GM21447 (cell line): ENCODE measurements around the gene DNAH8.
"Not testable (repeated sequence)": the region's sequence is repeated elsewhere in the genome, so short reads cannot be mapped to it uniquely, and the experiment has no call there.

Experiments
- ATAC-seq: cut with Tn5 transposase; IDR thresholded peaks from one replicate; pipeline ENCODE4 v1.9.1; 2021; ENCODE audit not compliant: unreplicated experiment

Gene DNAH8

GRCh38 chr6:38833320-38833719 lies 118.2 kb downstream of the DNAH8 start:
- ATAC-seq = no peak

- no peak for ATAC-seq
Measured at GRCh38 chr6:38836585-38836984, 121.5 kb downstream of the DNAH8 start.

GRCh38 chr6:38837101-38837500 lies 122.0 kb downstream of the DNAH8 start:
- no peak for ATAC-seq

GRCh38 chr6:38843798-38844197 lies 128.7 kb downstream of the DNAH8 start:
- no peak for ATAC-seq

- no peak for ATAC-seq
Measured at GRCh38 chr6:38845931-38846330, 130.8 kb downstream of the DNAH8 start.

- no peak for ATAC-seq
Measured at GRCh38 chr6:38846361-38846760, 131.2 kb downstream of the DNAH8 start.

GRCh38 chr6:38846844-38847243 lies 131.7 kb downstream of the DNAH8 start:
- no peak for ATAC-seq

- ATAC-seq = no peak
Measured at GRCh38 chr6:38847497-38847896, 132.4 kb downstream of the DNAH8 start.

- ATAC-seq = no peak
Measured at GRCh38 chr6:38848760-38849159, 133.6 kb downstream of the DNAH8 start.

- no peak for ATAC-seq
Measured at GRCh38 chr6:38852215-38852614, 137.1 kb downstream of the DNAH8 start.

- ATAC-seq = no peak
Measured at GRCh38 chr6:38853236-38853635, 138.1 kb downstream of the DNAH8 start.

GRCh38 chr6:38856492-38856891 lies 141.4 kb downstream of the DNAH8 start:
- no peak for ATAC-seq

- no peak for ATAC-seq
Measured at GRCh38 chr6:38857815-38858214, 142.7 kb downstream of the DNAH8 start.

- ATAC-seq = no peak
Measured at GRCh38 chr6:38860041-38860440, 144.9 kb downstream of the DNAH8 start.

- ATAC-seq = no peak
Measured at GRCh38 chr6:38861926-38862401, 146.9 kb downstream of the DNAH8 start.

- no peak for ATAC-seq
Measured at GRCh38 chr6:38865521-38866174, 150.5 kb downstream of the DNAH8 start.

GRCh38 chr6:38867726-38868125 lies 152.6 kb downstream of the DNAH8 start:
- ATAC-seq = no peak

- no peak for ATAC-seq
Measured at GRCh38 chr6:38871741-38872568, 156.8 kb downstream of the DNAH8 start.

GRCh38 chr6:38873001-38873400 lies 157.9 kb downstream of the DNAH8 start:
- ATAC-seq = no peak

GRCh38 chr6:38873816-38874215 lies 158.7 kb downstream of the DNAH8 start:
- ATAC-seq = not testable (repeated sequence)

- no peak for ATAC-seq
Measured at GRCh38 chr6:38876475-38876874, 161.4 kb downstream of the DNAH8 start.

GRCh38 chr6:38877721-38878120 lies 162.6 kb downstream of the DNAH8 start:
- no peak for ATAC-seq
